Glutamatergic neuron (in vitro differentiated cells): ENCODE data around the gene CLIC5. TPM values are rescaled to one million over a fixed set of nuclear protein-coding genes. Genes with fewer than 3 reads are reported as not detected.

Experiments used
- DNase-seq: peaks from one replicate; pipeline ENCODE4 v3.0.0; 2022
- H3K27ac Mint-ChIP-seq: one replicate; pipeline ENCODE4 v1.8.0; 2020; ENCODE audit warnings: mild to moderate bottlenecking, mixed read lengths, inconsistent platforms; ENCODE audit not compliant: unreplicated experiment
- H3K27me3 Mint-ChIP-seq: one replicate; pipeline ENCODE4 v1.8.0; 2020; ENCODE audit warnings: mild to moderate bottlenecking, moderate library complexity, mixed read lengths, inconsistent platforms; ENCODE audit not compliant: unreplicated experiment
- H3K36me3 Mint-ChIP-seq: one replicate; pipeline ENCODE4 v1.8.0; 2020; ENCODE audit warnings: mild to moderate bottlenecking, mixed read lengths, inconsistent platforms; ENCODE audit not compliant: unreplicated experiment
- H3K4me1 Mint-ChIP-seq: one replicate; pipeline ENCODE4 v1.8.0; 2020; ENCODE audit warnings: mild to moderate bottlenecking, low read depth, mixed read lengths, inconsistent platforms; ENCODE audit not compliant: unreplicated experiment
- H3K4me3 Mint-ChIP-seq: one replicate; pipeline ENCODE4 v1.8.0; 2020; ENCODE audit warnings: mild to moderate bottlenecking, mixed read lengths, inconsistent platforms; ENCODE audit not compliant: unreplicated experiment
- H3K9me3 Mint-ChIP-seq: one replicate; pipeline ENCODE4 v1.8.0; 2020; ENCODE audit warnings: mild to moderate bottlenecking, moderate library complexity, mixed read lengths, inconsistent platforms; ENCODE audit not compliant: unreplicated experiment
- total RNA-seq: library from RNA; stranded (reverse); fragmentation: NEBNext Ultra II Directional; extraction: Animal tissue kit (Norgen Biotek cat#: 25700); gene quantifications from one replicate; pipeline ENCODE4 v1.2.1, GENCODE V29; 2021; ENCODE audit not compliant: unreplicated experiment
- TF ChIP-seq, protein P1 (sequence below): fragments of 200-600 bp; sonication (generic); IDR thresholded peaks from one replicate; pipeline ENCODE4 v1.5.0; 2021; ENCODE audit not compliant: partially characterized antibody, unreplicated experiment

CLIC5 gene
- total RNA-seq, 1 donor from 2014 or later, result not detected

DNA sequence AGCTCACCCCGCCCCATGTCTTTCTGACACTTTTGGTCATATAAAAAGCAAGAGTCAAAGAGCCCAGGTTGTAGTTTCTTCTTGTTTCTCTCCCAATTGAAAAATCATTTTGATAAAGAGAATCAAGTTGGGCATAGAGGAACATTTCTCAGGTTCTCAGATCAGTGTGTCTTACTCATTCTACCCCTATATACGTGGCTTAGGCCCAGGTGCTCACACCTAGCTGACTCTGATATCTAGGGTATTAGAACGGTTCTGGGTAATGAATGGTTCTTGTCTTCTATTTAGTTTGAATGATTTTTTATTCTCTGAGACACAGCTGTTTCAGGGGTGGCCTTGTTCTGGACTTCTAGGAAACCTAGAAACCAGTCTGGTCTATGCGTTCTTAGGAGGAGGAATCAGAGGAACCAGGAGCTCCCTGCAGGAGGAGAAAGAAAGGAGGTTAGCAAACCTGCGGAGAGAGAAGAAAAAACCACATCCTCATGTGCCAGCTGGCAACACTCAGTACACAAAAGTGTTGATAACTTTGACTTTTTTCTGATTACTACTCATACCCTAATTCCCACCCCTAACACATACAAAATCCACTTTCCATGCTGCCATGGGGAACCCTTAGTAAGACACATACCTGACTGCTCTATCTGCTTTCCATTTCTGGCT is 178.0 kb downstream of the CLIC5 start:
- Mint-ChIP-seq H3K9me3 (no peaks in the 10 kb centered on the region), H3K4me3 (no peak overlapping the region), H3K27me3 (peaks cover 1% of the 10 kb centered on the region), H3K27ac (no peak overlapping the region), H3K4me1 (no peaks in the 10 kb centered on the region), H3K36me3 (no peaks in the 10 kb centered on the region)
- TF ChIP-seq, protein P1, sequence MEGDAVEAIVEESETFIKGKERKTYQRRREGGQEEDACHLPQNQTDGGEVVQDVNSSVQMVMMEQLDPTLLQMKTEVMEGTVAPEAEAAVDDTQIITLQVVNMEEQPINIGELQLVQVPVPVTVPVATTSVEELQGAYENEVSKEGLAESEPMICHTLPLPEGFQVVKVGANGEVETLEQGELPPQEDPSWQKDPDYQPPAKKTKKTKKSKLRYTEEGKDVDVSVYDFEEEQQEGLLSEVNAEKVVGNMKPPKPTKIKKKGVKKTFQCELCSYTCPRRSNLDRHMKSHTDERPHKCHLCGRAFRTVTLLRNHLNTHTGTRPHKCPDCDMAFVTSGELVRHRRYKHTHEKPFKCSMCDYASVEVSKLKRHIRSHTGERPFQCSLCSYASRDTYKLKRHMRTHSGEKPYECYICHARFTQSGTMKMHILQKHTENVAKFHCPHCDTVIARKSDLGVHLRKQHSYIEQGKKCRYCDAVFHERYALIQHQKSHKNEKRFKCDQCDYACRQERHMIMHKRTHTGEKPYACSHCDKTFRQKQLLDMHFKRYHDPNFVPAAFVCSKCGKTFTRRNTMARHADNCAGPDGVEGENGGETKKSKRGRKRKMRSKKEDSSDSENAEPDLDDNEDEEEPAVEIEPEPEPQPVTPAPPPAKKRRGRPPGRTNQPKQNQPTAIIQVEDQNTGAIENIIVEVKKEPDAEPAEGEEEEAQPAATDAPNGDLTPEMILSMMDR, result no peak
- DNase-seq, result no peak

DNA sequence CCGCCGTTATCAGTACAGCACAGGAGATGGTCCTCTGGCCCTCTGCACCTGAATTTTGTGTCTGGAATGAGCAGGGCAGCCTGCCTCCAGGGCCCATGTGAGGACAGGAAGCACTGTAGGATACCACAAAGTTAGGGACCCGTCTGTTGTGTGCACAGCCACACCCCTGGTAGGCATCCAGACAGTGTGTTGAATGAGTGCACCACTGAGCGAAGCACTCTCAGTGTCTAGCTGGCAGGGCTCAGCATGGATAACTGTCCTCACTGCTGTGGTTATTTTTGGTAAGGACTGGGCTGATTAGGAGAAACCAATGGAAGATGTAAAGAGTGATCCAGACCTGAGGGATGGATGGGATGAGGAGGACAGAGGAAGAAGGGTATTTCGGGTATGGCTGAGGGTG is 178.7 kb downstream of the CLIC5 start:
- Mint-ChIP-seq H3K36me3 (no peaks in the 10 kb centered on the region), H3K9me3 (no peaks in the 10 kb centered on the region), H3K4me1 (peaks cover 3% of the 10 kb centered on the region), H3K4me3 (no peak overlapping the region), H3K27me3 (peaks cover 1% of the 10 kb centered on the region), H3K27ac (no peak overlapping the region)
- TF ChIP-seq, protein P1, result no peak
- DNase-seq, result no peak

DNA sequence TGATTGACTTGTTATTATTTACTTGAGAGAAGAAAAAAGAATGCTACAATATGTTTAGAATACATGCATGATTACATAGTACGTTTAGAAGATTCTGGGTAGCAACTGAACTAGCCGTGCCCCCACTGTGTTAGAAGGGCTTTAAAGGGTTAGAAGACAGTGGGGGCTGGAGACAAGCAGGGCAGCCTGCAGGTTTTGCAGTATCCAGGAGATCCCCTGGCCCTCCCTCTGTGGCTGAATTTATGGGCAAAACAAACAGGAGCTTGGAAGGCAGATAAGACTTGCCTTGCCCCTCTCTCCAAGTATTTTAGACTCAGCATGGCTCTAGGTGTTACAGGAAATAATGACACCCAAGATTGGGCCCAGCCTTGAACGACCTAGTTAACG is 179.2 kb downstream of the CLIC5 start:
- no peak for DNase-seq
- no peaks in the 10 kb centered on the region for H3K9me3 Mint-ChIP-seq
- TF ChIP-seq, protein P1, result no peak
- H3K27me3 Mint-ChIP-seq, result peaks cover 1% of the 10 kb centered on the region
- no peak overlapping the region for H3K27ac Mint-ChIP-seq
- H3K36me3 Mint-ChIP-seq, result no peaks in the 10 kb centered on the region
- H3K4me3 Mint-ChIP-seq, result no peak overlapping the region
- H3K4me1 Mint-ChIP-seq, result peaks cover 9% of the 10 kb centered on the region

DNA sequence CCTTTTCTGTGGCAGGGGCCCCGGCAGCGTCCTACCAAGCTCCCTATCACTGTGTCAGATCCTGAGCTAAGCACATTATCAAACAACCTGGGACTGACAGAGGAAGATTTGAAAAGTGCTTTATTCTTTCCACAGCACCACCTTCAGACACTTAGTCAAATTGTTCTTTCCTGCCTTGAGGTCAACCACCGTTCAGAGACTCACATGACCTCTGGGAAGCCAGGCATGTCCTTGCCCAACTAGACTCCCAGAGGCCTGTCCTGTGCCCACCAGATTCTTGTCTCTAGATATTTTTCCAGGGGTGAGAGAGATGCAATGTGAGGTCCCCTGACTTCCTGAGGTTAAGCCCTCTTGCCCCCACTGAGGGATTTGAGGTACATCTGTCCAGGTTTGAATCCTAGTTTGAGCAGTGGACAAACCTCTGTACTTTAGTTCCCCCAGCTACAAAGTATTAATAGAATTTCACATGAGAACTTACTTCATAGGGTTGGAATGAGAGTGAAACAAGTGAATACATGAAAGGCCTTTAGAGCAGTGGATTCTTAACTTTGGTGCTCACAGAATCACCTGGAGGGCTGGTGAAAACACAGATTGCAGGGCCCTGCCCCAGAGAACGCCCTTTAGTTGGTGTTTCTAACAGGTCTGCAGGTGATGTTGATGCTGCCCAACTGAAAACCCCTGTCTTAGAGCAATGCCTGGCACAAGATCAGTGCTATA is 179.8 kb downstream of the CLIC5 start:
- peaks cover 3% of the 10 kb centered on the region for H3K27me3 Mint-ChIP-seq
- peaks cover 2% of the 10 kb centered on the region for H3K9me3 Mint-ChIP-seq
- DNase-seq, result no peak
- H3K36me3 Mint-ChIP-seq, result no peaks in the 10 kb centered on the region
- TF ChIP-seq, protein P1, result no peak
- no peak overlapping the region for H3K4me3 Mint-ChIP-seq
- no peak overlapping the region for H3K27ac Mint-ChIP-seq
- peaks cover 14% of the 10 kb centered on the region for H3K4me1 Mint-ChIP-seq

DNA sequence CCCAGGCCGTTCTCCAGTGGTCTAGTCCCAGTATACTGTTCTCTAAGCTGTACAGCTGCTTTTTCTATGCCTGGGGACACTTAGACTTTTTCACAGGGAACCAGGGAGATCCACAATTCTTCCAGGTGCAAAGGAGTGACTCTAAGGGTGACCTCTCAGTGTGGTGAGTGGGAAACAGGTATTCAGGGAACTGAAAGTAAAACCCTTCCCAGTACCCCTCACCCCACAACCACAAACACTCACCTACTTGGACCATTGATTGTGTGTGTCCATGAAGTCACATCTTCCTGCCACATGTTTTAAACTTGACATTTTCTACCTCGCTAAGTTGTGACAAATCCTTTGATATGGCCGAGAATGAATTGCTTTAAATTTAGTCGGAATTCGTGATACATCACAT is 183.6 kb downstream of the CLIC5 start:
- no peak overlapping the region for H3K4me3 Mint-ChIP-seq
- peaks cover 9% of the 10 kb centered on the region for H3K36me3 Mint-ChIP-seq
- no peak overlapping the region for H3K27ac Mint-ChIP-seq
- TF ChIP-seq, protein P1, result no peak
- H3K4me1 Mint-ChIP-seq, result peaks cover 19% of the 10 kb centered on the region
- DNase-seq, result no peak
- peaks cover 5% of the 10 kb centered on the region for H3K9me3 Mint-ChIP-seq
- peaks cover 2% of the 10 kb centered on the region for H3K27me3 Mint-ChIP-seq
